Stimulated activated CD4-positive, alpha-beta T cell treated with anti-CD3 and anti-CD28 coated beads, Interleukin-2, amount 100 ng/mL, for 4 hours (primary cell): Measurements from ENCODE around the gene CNOT4.
"Not testable (repeated sequence)": the region's sequence is repeated elsewhere in the genome, so short reads cannot be mapped to it uniquely, and the experiment has no call there.

Experiments
- DNase-seq: peaks from one replicate; pipeline ENCODE4 v3.0.0-alpha.2; 2020; ENCODE audit warnings: low read depth

CNOT4 gene

DNA sequence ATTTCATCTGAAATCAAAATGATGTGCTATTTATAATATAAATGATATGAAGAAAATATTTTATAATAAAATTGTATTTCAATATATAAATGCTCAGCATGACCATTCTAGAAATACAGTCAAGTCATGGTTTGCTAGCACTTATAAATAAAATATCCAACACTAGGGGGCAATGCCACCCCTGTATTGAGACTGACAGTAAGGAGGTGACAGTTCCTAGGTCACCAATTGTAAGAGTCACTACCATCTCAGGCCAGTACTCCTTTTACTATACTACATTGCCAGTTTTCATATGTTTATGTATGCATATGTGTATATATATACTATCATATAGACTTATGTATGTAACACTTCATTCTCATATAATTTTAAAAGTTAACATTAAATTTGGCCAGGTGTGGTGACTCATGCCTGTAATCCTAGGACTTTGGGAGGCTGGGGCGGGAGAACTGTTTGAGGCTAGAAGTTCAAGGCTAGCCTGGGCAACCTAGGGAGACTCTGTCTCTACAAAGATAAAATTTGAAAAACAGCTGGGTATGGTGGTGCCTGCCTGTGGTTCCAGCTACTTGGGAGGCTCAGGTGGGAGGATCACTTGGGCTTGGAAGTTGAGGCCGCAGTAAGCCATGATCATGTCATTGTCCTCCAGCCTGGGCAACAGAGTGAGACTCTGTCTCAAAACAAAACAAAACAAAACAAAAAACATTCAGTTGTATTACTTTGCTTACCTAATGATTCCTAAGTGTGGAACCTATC is 2.4 kb upstream of the CNOT4 start:
- no peak for DNase-seq

DNA sequence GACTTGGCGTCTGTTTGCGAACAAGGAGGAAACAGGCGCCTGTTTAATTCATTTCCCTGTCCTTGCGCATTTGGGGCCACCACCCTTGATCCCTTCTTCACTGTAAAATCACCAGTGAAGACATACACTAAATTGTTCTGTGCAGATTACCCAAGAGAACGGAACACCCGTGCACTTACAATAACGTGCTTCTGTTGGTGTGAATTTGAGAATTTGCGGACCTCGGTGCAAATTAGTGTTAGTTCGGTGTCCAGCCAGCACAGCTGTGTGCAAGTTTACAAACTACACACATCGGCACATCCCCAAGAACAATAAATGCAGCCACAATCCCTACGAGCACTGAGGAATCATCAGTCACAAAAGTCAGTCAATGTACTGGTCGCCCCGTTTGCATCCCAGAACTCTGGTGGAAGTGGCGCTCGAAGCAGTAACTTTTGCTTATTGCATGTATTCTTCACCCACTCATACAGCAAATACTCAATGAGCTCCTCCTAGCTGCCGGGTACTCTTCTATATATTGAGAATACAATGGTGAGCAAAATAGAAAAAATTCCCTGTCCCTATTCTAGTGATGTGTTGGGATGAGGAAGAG is 786 bp upstream of the CNOT4 start:
- no peak for DNase-seq

DNA sequence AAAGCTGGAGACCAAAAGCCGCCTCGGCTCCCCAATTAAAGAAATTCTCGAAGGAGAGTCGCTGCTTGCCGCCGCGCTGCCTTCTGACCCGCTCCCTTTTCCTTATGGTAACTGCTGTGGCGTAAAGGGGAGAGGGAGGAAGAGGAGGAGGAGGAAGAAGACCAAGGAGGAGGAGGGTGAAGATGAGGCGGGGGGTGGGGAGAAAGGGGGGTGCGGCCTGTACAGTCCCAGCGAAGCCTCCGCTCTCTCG is 388 bp downstream of the CNOT4 start:
- DNase-seq = no peak

DNA sequence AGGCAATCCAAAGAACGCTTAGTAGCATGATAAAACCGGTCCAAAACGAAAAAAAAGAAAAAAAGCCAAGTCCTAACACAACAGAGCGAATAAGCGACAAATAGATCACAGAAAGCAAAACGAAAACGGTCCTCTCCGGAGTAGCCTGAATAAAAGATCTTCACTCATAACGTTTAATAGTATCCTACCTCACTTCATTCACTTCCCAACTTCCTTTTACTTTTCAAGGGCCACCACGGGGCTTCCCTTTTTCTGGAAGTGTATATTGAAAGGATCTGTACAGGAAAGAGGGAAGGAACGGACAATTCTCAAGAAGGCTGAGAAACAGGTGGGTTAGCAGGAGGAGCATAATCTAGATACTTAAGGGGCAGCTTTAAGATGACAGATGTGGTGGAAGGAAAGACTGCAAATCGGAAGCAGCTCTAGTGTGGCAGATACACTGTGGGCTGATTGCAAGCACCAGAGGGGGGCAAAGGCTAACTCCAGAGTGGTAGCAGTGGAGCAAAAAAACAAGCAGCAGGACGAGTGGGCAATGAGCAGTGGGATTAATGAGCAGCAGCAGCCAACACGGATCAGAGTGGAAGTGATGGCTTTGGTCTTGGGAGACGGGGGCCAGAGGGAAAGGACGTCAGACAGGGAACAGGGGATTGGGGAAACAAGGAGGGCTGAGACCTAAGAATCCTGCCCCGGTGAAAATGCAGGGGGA is 866 bp downstream of the CNOT4 start:
- DNase-seq = no peak

DNA sequence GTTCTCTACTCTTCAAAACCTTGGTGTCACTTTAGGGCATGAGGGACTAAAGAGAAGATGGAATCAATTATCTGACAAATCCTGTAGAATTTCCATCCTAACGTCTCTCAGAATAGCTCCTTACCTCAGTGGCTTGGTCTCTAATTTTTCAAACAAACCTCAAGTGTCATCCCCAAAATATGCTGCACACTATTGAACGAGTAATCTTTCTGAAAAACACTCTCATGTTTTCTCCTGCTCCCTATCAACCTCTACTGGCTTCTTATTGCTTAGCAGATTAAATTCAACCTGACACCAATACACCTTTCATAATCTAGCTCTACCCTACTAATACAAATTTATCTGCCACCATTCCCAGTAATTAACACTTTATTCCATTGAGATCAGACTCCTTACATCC is 8.5 kb downstream of the CNOT4 start:
- DNase-seq = no peak

DNA sequence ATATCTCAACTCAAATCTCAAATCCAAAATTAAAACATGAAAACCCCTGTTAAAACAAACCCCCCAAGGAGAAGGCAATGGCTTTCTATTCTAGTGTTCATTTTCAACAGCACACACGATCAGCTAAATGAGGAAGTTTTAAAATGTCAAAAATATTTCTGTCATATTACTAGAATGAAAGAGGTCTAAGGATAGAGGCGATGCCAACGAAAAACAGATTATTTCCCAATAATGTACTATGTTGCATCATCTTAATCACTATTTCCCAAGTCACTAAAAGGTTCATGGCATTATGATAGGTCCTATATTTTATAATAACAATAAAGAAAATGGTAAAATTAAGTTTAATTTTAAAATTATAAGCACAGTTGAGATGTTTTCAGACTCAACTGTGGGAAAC is 10.1 kb downstream of the CNOT4 start:
- DNase-seq = no peak

DNA sequence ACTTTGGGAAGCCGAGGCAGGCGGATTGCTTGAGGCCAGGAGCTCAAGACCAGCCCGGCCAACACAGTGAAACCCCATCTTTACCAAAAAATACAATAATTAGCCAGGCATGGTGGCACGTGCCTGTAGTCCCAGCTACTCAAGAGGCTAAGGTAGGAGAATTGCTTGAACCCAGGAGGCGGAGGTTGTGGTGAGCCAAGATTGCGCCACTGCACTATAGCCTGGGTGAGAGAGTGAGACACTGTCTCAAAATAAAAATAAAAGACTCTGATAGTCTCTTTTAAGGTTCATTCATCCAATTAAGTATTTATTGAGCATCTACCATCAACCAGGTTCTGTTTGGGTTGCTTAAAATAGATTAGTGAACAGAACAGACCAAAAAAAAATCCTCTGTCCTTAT is 12.7 kb downstream of the CNOT4 start:
- DNase-seq = not testable (repeated sequence)

DNA sequence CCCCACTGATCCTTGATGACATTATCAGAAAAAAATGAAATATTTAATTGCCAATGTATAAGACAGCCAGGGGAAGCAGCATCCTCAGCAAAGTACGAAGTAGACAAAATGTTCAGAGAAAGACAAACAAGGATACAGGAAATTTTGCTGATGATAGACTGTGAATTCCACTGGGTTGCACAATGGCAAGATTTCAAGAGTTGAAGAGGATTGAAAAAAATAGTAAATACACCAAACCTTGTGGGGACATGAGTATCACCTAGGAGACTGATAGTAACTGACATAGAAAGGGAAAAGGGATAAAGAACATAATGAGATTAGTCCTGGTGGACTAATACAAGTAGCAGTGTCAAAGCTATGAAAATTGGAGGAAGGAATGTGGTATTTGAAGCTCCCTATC is 16.5 kb downstream of the CNOT4 start:
- no peak for DNase-seq

DNA sequence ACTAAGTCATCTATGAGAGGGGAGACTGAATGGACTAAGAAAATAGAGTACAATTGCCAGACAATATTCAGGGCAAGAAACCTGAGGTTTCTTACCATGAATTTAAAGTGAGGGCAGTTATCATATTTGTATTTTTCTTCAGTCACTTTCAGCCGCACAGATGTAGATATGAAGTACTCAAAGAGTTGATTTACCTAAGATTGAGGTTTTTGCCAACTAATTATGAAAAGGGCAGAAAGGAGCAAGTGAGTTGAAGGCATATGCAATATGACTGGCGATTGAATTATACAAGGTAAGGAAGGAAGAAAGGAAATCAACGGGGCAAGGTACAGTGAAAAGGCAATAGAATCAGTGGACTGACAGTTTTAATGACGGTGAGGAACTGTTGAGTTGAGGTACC is 17.8 kb downstream of the CNOT4 start:
- no peak for DNase-seq

DNA sequence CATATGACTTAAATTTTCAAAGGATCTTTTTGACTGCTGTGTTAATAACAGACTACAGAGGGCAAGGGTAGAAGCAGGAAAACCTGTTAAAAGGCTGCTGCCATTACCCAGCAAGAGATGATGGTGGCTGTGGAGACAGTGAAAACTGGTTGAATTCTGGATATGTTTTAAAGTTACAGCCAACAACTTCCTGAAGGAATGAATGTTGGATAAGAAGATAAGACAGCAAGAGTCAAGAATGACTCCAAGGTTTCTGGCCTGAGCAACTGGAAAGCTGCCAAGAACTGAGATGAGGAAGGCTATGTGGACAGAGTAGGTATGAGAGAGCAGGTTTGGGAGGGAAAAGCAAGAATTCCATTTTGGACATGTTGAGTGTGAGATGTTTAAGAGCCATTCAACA is 19.1 kb downstream of the CNOT4 start:
- DNase-seq = no peak

DNA sequence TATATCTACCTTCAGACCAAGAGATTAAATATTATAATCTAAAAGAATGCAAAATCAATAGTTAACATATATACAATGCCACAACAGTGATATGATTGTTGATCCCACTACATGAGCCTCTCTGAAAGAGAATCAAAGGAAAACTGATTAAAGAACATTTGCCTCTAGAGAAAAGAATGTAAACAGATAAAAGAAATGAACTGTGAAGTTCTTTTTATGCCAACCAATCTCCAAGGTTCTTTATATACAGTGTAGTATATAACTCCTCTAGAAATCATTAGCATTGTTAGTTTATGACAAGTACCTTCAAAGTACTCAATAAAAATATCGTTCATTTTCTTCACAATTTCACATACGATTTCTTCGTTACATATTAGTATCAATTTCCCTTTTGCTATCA is 20.1 kb downstream of the CNOT4 start:
- no peak for DNase-seq

DNA sequence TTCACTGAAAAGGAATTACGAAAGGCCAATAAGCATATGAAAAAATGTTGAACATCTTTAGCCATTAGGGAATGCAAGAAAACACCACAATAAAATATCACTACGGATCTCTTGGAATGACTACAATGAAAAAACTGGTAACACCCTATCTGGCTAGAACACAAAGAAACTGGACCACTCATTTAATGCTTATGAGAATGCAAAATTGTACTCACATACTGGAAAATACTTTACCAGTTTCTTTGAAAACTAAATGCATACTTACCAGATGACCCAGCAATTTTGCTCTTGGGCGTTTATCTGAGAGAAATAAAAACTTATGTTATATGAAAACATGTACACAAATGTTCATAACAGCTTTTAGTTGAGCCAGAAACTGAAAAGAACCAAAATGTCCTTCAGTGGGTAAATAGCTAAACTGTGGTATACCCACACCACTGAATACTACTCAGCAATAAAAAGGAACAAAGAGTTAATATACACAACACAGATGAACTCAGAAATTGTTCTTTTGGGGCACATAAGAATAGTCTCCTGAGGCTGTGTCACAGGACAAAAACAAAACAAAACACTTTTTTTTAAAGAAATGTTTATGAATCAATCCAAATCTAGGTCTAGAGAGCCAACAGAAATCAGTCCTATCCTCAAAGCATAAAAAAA is 23.5 kb downstream of the CNOT4 start:
- no peak for DNase-seq

DNA sequence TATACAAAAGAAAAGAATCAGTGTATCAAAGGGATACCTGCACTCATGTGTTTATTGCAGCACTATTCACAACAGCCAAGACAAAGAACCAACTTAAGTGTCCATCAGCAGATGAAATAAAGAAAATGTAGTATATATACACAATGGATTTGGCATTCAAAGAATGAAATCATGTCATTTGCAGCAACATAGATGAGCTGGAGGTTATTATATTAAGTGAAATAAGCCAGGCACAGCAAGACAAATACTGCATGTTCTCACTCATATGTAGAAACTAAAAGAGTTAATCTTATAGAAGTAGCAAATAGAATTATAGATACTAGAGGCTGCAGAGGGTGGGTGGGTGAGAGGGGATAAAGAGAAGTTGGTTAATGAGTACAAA is 28.3 kb downstream of the CNOT4 start:
- no peak for DNase-seq

DNA sequence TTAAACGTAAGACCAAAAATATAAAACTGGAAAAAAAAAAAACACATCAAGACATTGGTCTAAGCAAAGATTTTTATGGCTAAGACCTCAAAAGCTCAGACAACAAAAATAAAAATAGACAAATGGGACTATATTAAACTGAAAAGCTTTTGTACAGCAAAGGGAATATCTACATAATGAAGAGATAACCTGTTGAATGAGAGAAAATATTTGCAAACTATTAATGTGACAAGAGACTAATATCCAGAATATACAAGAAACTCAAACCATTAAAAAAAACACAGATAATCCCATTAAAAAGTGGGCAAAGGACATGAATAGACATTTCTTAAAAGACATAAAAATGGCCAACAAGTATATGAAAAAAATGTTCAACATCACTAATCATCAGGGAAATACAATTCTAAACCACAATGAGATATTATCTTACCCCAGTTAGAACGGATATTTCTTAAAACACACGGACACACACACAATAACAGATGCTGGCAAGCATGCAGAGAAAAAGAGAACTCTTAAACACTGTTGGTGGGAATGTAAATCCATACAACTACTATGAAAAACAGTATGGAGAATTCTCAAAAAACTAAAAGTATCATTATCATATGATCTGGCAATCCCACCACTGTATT is 28.8 kb downstream of the CNOT4 start:
- DNase-seq = no peak

DNA sequence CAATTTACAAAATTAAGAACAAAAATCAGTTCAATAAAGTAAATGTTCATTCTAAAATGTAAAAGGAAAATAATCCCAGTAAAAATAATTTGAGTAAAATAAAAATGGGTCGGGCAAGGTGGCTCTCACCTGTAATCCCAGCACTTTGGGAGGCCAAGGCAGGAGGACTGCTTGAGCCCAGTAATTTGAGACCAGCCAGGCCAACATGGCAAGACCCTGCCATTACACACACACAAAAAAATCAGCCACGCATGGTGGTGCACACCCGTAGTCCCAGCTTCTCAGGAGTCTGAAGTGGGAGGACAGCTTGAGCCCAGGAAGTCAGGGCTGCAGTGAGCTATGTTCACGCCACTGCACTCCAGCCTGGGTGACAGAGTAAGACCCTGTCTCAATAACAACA is 34.4 kb downstream of the CNOT4 start:
- no peak for DNase-seq

DNA sequence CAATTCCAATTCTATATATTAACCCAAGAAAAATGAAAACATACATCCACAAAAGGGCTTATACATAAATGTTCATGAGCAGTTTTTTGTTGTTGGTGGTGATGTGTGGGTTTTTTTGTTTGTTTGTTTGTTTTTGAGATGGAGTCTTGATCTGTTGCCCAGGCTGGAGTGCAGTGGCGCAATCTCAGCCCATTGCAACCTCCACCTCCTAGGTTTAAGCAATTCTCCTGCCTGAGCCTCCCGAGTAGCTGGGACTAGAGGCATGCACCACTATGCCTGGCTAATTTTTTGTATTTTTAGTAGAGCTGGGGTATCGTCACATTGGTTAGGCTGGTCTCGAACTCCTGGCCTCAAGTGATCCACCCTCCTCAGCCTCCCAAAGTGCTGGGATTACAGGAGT is 40.2 kb downstream of the CNOT4 start:
- DNase-seq = not testable (repeated sequence)

DNA sequence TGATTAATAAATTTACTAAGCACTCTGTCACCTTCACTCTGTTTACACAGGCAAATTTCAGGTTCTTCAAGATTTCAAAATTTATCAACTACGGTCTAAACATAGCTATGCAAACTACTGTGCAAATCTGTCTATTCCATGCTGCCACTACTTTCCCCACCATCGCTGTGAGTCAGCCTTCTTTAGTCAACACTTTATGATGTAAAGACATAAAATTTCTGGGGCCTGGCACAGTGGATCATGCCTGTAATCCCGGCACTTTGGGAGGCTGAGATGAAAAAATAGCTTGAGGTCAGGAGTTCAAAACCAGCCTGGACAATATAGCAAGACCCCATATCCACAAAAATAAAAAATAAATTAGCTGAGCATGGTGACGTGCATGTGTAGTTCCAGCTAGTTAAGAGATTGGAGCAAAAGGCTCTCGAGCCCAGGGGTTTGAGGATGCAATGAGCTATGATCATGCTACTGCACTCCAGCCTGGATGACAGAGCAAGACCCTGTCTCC is 42.6 kb downstream of the CNOT4 start:
- no peak for DNase-seq

DNA sequence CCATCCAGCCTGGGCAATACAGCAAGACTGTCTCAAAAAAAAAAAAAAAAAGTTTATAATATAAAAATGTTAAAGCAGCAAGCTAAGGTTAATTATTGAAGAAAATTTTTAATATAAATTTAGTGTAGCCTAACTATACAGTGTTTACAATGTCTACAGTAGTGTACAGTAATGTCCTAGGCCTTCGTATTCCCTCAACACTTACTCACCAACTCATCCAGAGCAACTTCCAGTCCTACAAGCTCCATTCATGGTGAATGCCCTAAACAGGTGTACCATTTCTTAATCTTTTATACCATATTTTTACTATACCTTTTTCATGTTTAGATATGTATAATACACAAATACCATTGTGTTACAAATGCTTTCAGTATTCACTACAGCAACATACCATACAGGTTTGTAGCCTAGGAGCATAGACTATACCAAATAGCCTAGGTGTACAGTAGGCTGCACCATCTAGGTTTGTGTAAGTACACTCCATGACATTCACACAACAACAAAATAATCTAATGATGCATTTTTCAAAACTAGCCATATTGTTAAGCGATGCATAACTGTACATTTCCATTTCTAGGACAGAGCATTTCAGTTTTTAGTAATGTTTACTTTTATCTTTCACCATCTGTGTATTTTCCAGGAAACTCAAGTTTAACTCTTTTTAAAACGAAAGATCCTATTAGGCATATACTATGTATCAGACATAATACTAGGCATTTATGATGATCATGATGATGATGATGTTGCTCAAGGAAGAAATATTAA is 43.3 kb downstream of the CNOT4 start:
- no peak for DNase-seq

DNA sequence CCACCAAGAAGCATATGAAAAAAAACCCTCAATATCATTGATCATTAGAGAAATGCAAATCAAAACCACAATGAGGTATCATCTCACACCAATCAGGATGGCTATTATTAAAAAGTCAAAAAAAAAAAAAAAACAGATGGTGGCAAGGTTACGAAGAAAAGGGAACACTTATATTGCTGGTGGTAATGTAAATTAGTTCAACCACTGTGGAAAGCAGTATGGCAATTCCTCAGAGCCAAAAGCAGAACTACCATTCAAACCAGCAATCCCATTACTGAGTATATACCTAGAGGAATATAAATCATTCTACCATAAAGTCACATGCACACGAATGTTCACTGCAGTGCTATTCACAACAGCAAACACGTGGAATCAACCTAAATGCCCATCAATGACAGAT is 46.0 kb downstream of the CNOT4 start:
- DNase-seq = no peak

DNA sequence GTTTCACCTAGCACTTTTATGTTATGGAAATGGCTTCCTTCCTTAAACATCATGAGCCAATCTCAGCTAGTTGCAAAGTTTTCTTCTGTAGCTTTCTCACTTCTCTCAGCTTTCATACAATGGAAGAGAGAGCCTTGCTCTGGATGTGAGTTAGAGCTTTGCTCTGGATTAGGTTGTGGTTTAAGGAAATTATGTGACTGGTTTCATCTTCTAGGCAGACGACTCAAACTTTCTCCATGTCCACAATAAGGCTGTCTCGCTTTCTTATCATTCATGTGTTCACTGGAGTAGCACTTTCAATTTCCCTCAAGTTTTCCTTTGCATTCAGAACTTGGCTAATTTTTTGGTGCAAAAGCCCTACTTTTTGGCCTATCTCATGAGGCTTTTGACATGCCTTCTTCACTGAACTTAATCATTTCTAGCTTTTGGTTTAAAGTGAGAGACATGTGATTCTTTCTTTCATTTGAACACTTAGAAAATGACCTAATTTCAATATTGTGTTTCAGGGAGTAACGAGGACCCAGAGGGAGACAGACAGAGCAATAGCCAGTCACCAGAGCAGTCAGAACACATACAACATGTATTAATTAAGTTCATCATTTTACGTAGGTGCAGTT is 49.8 kb downstream of the CNOT4 start:
- DNase-seq = no peak

DNA sequence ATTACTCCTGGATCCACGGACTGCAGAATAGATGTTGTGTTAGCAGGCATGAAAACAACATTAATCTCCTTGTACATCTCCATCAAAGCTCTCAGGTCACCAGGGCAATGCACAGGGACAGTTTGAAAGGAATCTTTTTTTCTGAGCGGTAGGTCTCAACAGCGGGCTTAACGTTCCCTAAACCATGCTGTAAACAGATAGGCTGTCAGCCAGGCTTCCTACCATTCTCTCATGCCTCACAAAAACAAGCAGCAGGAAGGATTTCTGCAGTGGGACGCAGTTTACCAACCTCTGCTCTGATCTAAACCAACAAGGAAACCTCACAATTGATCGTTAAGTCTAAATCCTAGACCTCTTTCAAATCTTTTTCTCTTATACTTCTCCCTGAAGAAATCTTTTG is 50.8 kb downstream of the CNOT4 start:
- no peak for DNase-seq
